SK-N-SH treated with all-trans-retinoic acid at 6 μM for 48 hours (cell line): ENCODE data around the gene SLC22A23.

Experiments
- ARNTL ChIP-seq: fragments of 450-650 bp; formaldehyde crosslinking; IDR thresholded peaks from 2 replicates; pipeline ENCODE4 v1.5.0; 2020; ENCODE audit warnings: low read depth, mild to moderate bottlenecking, moderate library complexity, borderline replicate concordance
- BACH2 ChIP-seq: fragments of 250-450 bp; sonication (Bioruptor Pico); IDR thresholded peaks from 2 replicates; pipeline ENCODE4 v1.9.0; 2021; ENCODE audit warnings: mild to moderate bottlenecking, borderline replicate concordance
- CREB5 ChIP-seq: fragments of 250-450 bp; sonication (Bioruptor Pico); IDR thresholded peaks from 2 replicates; pipeline ENCODE4 v1.5.1; 2020; ENCODE audit warnings: low read depth, mild to moderate bottlenecking, moderate library complexity
- PATZ1 ChIP-seq: fragments of 250-450 bp; sonication (Bioruptor Pico); IDR thresholded peaks from 2 replicates; pipeline ENCODE4 v1.8.0; 2020; ENCODE audit warnings: mild to moderate bottlenecking, moderate library complexity, borderline replicate concordance
- RARB ChIP-seq: fragments of 250-450 bp; sonication (Bioruptor Pico); IDR thresholded peaks from 2 replicates; pipeline ENCODE4 v1.8.0; 2021; ENCODE audit warnings: mild to moderate bottlenecking, moderate library complexity
- SNAI2 ChIP-seq: fragments of 250-450 bp; sonication (Bioruptor Pico); IDR thresholded peaks from 2 replicates; pipeline ENCODE4 v1.5.0; 2020; ENCODE audit warnings: mild to moderate bottlenecking, moderate library complexity
- TOX ChIP-seq: fragments of 250-450 bp; sonication (Bioruptor Pico); IDR thresholded peaks from 2 replicates; pipeline ENCODE4 v1.8.0; 2021; ENCODE audit warnings: mild to moderate bottlenecking, moderate library complexity, borderline replicate concordance
- ZFP3 ChIP-seq: fragments of 250-450 bp; sonication (Bioruptor Pico); IDR thresholded peaks from 2 replicates; pipeline ENCODE4 v1.5.0; 2020; ENCODE audit warnings: mild to moderate bottlenecking, moderate library complexity
- ZNF8 ChIP-seq: fragments of 450-650 bp; formaldehyde crosslinking; IDR thresholded peaks from 2 replicates; pipeline ENCODE4 v1.5.0; 2020; ENCODE audit warnings: mild to moderate bottlenecking, moderate library complexity
- TF ChIP-seq, protein P1 (sequence below): fragments of 250-450 bp; sonication (Bioruptor Pico); IDR thresholded peaks from 2 replicates; pipeline ENCODE4 v1.5.0; 2020; ENCODE audit warnings: mild to moderate bottlenecking, moderate library complexity
- TF ChIP-seq, protein P2 (sequence below): fragments of 250-450 bp; sonication (Bioruptor Pico); IDR thresholded peaks from 2 replicates; pipeline ENCODE4 v1.5.1; 2021; ENCODE audit warnings: mild to moderate bottlenecking, moderate library complexity

DNA sequence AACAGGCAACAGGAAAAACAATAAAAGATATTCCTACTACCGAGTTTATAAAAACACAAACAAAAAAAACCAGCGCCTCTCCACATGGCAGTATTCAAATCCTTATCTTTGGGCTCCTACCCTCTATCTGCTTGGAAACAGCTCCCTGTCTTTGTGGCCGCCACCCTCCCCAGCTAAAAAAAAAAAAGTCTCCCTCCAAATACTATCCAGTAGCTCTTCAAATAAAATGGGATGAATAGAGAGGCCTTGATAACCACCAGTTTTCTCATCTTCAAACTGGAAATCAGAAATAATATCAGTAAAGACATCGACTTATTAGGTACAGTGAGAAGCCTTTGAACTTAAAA is 101.9 kb downstream of the SLC22A23 start:
- TF ChIP-seq ZFP3 = no peak
- no peak for TF ChIP-seq RARB (CRISPR knock-in tag)
- no peak for TF ChIP-seq ARNTL (CRISPR knock-in tag)
- TF ChIP-seq, protein P1, sequence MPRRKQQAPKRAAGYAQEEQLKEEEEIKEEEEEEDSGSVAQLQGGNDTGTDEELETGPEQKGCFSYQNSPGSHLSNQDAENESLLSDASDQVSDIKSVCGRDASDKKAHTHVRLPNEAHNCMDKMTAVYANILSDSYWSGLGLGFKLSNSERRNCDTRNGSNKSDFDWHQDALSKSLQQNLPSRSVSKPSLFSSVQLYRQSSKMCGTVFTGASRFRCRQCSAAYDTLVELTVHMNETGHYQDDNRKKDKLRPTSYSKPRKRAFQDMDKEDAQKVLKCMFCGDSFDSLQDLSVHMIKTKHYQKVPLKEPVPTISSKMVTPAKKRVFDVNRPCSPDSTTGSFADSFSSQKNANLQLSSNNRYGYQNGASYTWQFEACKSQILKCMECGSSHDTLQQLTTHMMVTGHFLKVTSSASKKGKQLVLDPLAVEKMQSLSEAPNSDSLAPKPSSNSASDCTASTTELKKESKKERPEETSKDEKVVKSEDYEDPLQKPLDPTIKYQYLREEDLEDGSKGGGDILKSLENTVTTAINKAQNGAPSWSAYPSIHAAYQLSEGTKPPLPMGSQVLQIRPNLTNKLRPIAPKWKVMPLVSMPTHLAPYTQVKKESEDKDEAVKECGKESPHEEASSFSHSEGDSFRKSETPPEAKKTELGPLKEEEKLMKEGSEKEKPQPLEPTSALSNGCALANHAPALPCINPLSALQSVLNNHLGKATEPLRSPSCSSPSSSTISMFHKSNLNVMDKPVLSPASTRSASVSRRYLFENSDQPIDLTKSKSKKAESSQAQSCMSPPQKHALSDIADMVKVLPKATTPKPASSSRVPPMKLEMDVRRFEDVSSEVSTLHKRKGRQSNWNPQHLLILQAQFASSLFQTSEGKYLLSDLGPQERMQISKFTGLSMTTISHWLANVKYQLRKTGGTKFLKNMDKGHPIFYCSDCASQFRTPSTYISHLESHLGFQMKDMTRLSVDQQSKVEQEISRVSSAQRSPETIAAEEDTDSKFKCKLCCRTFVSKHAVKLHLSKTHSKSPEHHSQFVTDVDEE (CRISPR knock-in tag) = no peak
- no peak for TF ChIP-seq TOX (CRISPR knock-in tag)
- TF ChIP-seq CREB5 (CRISPR knock-in tag) = no peak
- no peak for TF ChIP-seq SNAI2 (CRISPR knock-in tag)
- TF ChIP-seq, protein P2, sequence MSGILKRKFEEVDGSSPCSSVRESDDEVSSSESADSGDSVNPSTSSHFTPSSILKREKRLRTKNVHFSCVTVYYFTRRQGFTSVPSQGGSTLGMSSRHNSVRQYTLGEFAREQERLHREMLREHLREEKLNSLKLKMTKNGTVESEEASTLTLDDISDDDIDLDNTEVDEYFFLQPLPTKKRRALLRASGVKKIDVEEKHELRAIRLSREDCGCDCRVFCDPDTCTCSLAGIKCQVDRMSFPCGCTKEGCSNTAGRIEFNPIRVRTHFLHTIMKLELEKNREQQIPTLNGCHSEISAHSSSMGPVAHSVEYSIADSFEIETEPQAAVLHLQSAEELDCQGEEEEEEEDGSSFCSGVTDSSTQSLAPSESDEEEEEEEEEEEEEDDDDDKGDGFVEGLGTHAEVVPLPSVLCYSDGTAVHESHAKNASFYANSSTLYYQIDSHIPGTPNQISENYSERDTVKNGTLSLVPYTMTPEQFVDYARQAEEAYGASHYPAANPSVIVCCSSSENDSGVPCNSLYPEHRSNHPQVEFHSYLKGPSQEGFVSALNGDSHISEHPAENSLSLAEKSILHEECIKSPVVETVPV = no peak
- TF ChIP-seq ZNF8 (CRISPR knock-in tag) = no peak
- no peak for TF ChIP-seq BACH2 (CRISPR knock-in tag)
- TF ChIP-seq PATZ1 (CRISPR knock-in tag) = no peak
